Fibroblast of lung (primary cell): ENCODE results near the gene MOGAT1. TPM values are rescaled to one million over a fixed set of nuclear protein-coding genes. Genes with fewer than 3 reads are reported as not detected.

Experiments
- DNase-seq, 2 donors: peaks; one replicate each; pipeline versions ENCODE4 v3.0.0 to v3.0.0-alpha.2; 2010; ENCODE audit warnings: low read depth in 2 of 2
- H2AFZ ChIP-seq: 2 replicates; pipeline ENCODE4 v1.5.1; 2012; ENCODE audit warnings: low read length, control low read depth, inconsistent platforms
- H3K27ac ChIP-seq: 2 replicates; pipeline ENCODE4 v1.5.1; 2011; ENCODE audit warnings: low read length, control low read depth; ENCODE audit not compliant: insufficient read depth
- H3K27me3 ChIP-seq: 2 replicates; pipeline ENCODE4 v1.5.1; 2011; ENCODE audit warnings: mild to moderate bottlenecking, low read length; ENCODE audit not compliant: control insufficient read depth, insufficient read depth
- H3K36me3 ChIP-seq: 2 replicates; pipeline ENCODE4 v1.5.1; 2011; ENCODE audit warnings: low read length; ENCODE audit not compliant: control insufficient read depth, insufficient read depth
- H3K4me1 ChIP-seq: 2 replicates; pipeline ENCODE4 v1.5.1; 2011; ENCODE audit warnings: low read length; ENCODE audit not compliant: control insufficient read depth, insufficient read depth; ENCODE audit errors: extremely low read depth
- H3K4me2 ChIP-seq: 2 replicates; pipeline ENCODE4 v1.5.1; 2011; ENCODE audit warnings: low read length, control low read depth; ENCODE audit not compliant: insufficient read depth; ENCODE audit errors: extremely low read depth
- H3K4me3 ChIP-seq, 4 experiments: fragments of 200-600 bp in 1 of 4; sonication (generic) in 1 of 4; replicated peaks in 1 of 4; 2 replicates each; pipeline ENCODE4 v1.5.1; 2011 to 2016; ENCODE audit warnings: low read length in 4 of 4, low read depth in 3 of 4, mild to moderate bottlenecking in 3 of 4, control low read depth in 2 of 4, inconsistent platforms in 1 of 4, mixed read lengths in 1 of 4; ENCODE audit not compliant: insufficient read depth in 1 of 4; ENCODE audit errors: control extremely low read depth in 1 of 4
- H3K79me2 ChIP-seq: 2 replicates; pipeline ENCODE4 v1.5.1; 2012; ENCODE audit warnings: mild to moderate bottlenecking, low read length, inconsistent platforms; ENCODE audit not compliant: control insufficient read depth, insufficient read depth
- H3K9ac ChIP-seq: 2 replicates; pipeline ENCODE4 v1.5.1; 2011; ENCODE audit warnings: mild to moderate bottlenecking, low read length, control low read depth; ENCODE audit not compliant: insufficient read depth
- H3K9me3 ChIP-seq: 2 replicates; pipeline ENCODE4 v1.5.1; 2012; ENCODE audit warnings: low read depth, low read length; ENCODE audit not compliant: control insufficient read depth, insufficient read depth
- H4K20me1 ChIP-seq: 2 replicates; pipeline ENCODE4 v1.5.1; 2011; ENCODE audit warnings: low read length; ENCODE audit not compliant: control insufficient read depth, insufficient read depth; ENCODE audit errors: extremely low read depth
- EZH2 ChIP-seq: IDR thresholded peaks from 2 replicates; pipeline ENCODE4 v1.5.1; 2012; ENCODE audit warnings: low read length, control low read depth, mild to moderate bottlenecking; ENCODE audit errors: missing control alignments
- polyA plus RNA-seq, 2 donors: library from polyadenylated mRNA; depleted of rRNA in 1 of 2; stranded (reverse) in 1 of 2; unstranded in 1 of 2; fragments of >200 nt; gene quantifications; 2 replicates each; pipeline ENCODE4 v1.2.1, GENCODE V29; 2011 to 2012; ENCODE audit warnings: missing spikeins in 1 of 2
- total RNA-seq: library from RNA; depleted of rRNA; stranded (reverse); fragments of >200 nt; gene quantifications from 2 replicates; pipeline ENCODE4 v1.2.1, GENCODE V29; 2014
- TF ChIP-seq, protein P1 (sequence below), 2 donors: IDR thresholded peaks in 1 of 2; conservative IDR thresholded peaks in 1 of 2; 1 replicate in 1 of 2; 2 replicates in 1 of 2; pipeline ENCODE4 v1.5.1; 2011 to 2012; ENCODE audit warnings: low read length in 2 of 2, control low read depth in 1 of 2, inconsistent platforms in 1 of 2, low read depth in 1 of 2, mild to moderate bottlenecking in 1 of 2

The MOGAT1 gene
- total and polyA plus RNA-seq, 2 donors (not counting 1 experiment from before 2014, with no cell fraction given) = not detected

DNA sequence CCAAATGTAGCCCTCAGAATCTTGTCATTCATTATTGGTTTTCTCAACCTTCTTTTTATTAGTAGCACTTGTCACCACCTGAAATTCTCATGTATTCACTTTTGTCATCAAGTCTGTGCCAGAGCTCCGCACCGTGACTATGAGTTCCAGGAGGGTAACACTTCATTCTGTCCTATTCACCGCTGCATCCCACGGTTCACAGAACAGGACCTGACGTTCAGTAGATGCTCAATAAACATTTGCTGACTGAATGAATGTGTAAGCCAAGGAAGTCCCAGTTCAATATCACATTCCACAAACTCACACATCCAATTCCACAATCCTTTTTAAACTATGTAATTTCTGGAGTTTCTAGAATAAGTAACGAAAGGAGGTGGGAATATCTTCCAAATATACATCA lies 65.5 kb downstream of the MOGAT1 start:
- no peak overlapping the region for H2AFZ ChIP-seq
- H3K9me3 ChIP-seq = no peaks in the 10 kb centered on the region
- no peak overlapping the region for H3K4me2 ChIP-seq
- no peaks in the 10 kb centered on the region for H3K4me1 ChIP-seq
- no peak overlapping the region for H3K4me3 ChIP-seq
- no peaks in the 10 kb centered on the region for H3K79me2 ChIP-seq
- no peaks in the 10 kb centered on the region for H4K20me1 ChIP-seq
- no peak overlapping the region for H3K9ac ChIP-seq
- H3K27me3 ChIP-seq = no peaks in the 10 kb centered on the region
- H3K27ac ChIP-seq = no peak overlapping the region
- H3K36me3 ChIP-seq = no peaks in the 10 kb centered on the region
- no peak for DNase-seq
- TF ChIP-seq, protein P1, sequence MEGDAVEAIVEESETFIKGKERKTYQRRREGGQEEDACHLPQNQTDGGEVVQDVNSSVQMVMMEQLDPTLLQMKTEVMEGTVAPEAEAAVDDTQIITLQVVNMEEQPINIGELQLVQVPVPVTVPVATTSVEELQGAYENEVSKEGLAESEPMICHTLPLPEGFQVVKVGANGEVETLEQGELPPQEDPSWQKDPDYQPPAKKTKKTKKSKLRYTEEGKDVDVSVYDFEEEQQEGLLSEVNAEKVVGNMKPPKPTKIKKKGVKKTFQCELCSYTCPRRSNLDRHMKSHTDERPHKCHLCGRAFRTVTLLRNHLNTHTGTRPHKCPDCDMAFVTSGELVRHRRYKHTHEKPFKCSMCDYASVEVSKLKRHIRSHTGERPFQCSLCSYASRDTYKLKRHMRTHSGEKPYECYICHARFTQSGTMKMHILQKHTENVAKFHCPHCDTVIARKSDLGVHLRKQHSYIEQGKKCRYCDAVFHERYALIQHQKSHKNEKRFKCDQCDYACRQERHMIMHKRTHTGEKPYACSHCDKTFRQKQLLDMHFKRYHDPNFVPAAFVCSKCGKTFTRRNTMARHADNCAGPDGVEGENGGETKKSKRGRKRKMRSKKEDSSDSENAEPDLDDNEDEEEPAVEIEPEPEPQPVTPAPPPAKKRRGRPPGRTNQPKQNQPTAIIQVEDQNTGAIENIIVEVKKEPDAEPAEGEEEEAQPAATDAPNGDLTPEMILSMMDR (conservative IDR thresholded peaks at IDR 0.05 in 1 of 2, IDR thresholded peaks at IDR 0.05 in 1 of 2; ENCODE audit: low read depth in 1 of 2, low read length in 2 of 2) = no peak
- TF ChIP-seq EZH2 = no peak

DNA sequence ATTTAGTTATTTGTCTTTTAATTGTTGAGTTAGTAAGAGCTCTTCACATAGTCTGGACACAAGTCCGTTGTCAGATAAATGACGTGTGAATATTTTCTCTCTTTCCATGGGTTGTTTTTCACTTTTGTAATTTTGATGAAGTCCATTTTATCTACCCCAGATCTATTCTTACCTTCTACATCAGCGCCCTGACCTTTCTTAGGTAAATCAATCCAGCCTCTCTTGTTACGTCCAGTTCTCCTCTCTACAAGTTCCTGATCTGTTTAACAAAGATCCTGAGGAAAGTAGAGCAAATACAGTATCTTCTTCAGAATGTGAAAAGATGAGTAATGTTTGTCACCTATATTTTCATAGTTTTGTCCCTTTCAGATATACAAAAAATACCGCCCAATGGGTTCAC lies 66.9 kb downstream of the MOGAT1 start:
- Histone ChIP-seq H3K27me3 (no peaks in the 10 kb centered on the region), H3K36me3 (no peaks in the 10 kb centered on the region), H3K4me2 (no peak overlapping the region), H3K79me2 (no peaks in the 10 kb centered on the region), H3K4me1 (no peaks in the 10 kb centered on the region), H2AFZ (no peak overlapping the region), H3K4me3 (no peak overlapping the region), H3K9ac (no peak overlapping the region), H3K27ac (no peak overlapping the region), H3K9me3 (no peaks in the 10 kb centered on the region), H4K20me1 (no peaks in the 10 kb centered on the region)
- TF ChIP-seq EZH2 = no peak
- TF ChIP-seq, protein P1 (conservative IDR thresholded peaks at IDR 0.05 in 1 of 2, IDR thresholded peaks at IDR 0.05 in 1 of 2; ENCODE audit: low read depth in 1 of 2, low read length in 2 of 2) = no peak
- no peak for DNase-seq

DNA sequence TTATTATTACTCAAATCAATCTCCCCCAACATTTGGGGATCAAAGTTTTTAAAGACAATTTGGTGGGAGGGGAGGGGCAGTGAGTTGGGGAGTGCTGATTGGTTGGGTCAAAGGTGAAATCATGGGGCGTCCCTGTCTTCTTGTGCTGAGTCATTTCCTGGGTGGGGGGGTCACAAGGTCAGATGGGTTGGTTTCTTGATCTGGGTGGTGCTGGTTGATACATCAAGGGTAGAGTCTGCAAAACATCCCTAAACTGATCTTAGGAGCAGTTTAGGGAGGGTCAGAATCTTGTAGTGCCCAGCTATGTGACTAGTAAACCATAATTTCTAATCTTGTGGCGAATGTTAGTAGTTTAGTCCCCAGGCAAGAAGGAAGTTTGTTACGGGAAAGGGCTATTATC lies 67.4 kb downstream of the MOGAT1 start:
- no peaks in the 10 kb centered on the region for H3K9me3 ChIP-seq
- no peaks in the 10 kb centered on the region for H3K36me3 ChIP-seq
- H4K20me1 ChIP-seq = no peaks in the 10 kb centered on the region
- no peak overlapping the region for H3K9ac ChIP-seq
- TF ChIP-seq, protein P1 (conservative IDR thresholded peaks at IDR 0.05 in 1 of 2, IDR thresholded peaks at IDR 0.05 in 1 of 2; ENCODE audit: low read depth in 1 of 2, low read length in 2 of 2) = no peak
- no peak for TF ChIP-seq EZH2
- H3K4me3 ChIP-seq = no peak overlapping the region
- no peak overlapping the region for H3K27ac ChIP-seq
- no peak overlapping the region for H2AFZ ChIP-seq
- no peak overlapping the region for H3K4me2 ChIP-seq
- peaks cover 3% of the 10 kb centered on the region for H3K4me1 ChIP-seq
- no peaks in the 10 kb centered on the region for H3K27me3 ChIP-seq
- no peak for DNase-seq
- no peaks in the 10 kb centered on the region for H3K79me2 ChIP-seq
